Liver (tissue), 9 donors: ENCODE results near the gene BOLL. TPM values are rescaled to one million over a fixed set of nuclear protein-coding genes. Genes with fewer than 3 reads are reported as not detected.

Experiments used
- DNase-seq: peaks from one replicate; pipeline ENCODE4 v3.0.0-alpha.2; 2017; ENCODE audit warnings: low spot score
- H3K27ac ChIP-seq, 2 donors: one replicate each; pipeline ENCODE4 v1.7.0; 2013; ENCODE audit warnings: inconsistent platforms in 2 of 2, low read length in 2 of 2, control low read depth in 1 of 2, low read depth in 1 of 2, mild to moderate bottlenecking in 1 of 2
- H3K27me3 ChIP-seq, 4 donors: one replicate each; pipeline versions ENCODE4 v1.6.1 to v1.7.0; 2013; ENCODE audit warnings: low read length in 3 of 4, inconsistent platforms in 1 of 4, mild to moderate bottlenecking in 1 of 4, moderate library complexity in 1 of 4; ENCODE audit not compliant: control insufficient read depth in 4 of 4, insufficient read depth in 4 of 4
- H3K36me3 ChIP-seq, 4 donors: one replicate each; pipeline versions ENCODE4 v1.6.1 to v1.7.0; 2013; ENCODE audit warnings: low read length in 3 of 4, mild to moderate bottlenecking in 3 of 4, low read depth in 1 of 4, moderate library complexity in 1 of 4; ENCODE audit not compliant: control insufficient read depth in 4 of 4, insufficient read depth in 3 of 4
- H3K4me1 ChIP-seq, 4 donors: one replicate each; pipeline versions ENCODE4 v1.6.1 to v1.7.0; 2013; ENCODE audit warnings: low read length in 3 of 4, mild to moderate bottlenecking in 3 of 4, moderate library complexity in 1 of 4; ENCODE audit not compliant: control insufficient read depth in 4 of 4, insufficient read depth in 4 of 4
- H3K4me3 ChIP-seq, 3 donors: one replicate each; pipeline versions ENCODE4 v1.6.1 to v1.7.0; 2013; ENCODE audit warnings: low read length in 3 of 3, control low read depth in 1 of 3, low read depth in 1 of 3, mild to moderate bottlenecking in 1 of 3
- H3K9ac ChIP-seq, 2 donors: one replicate each; pipeline ENCODE4 v1.7.0; 2013; ENCODE audit warnings: low read length in 2 of 2, mild to moderate bottlenecking in 2 of 2, moderate library complexity in 2 of 2, control low read depth in 1 of 2, low read depth in 1 of 2
- H3K9me3 ChIP-seq, 4 donors: one replicate each; pipeline versions ENCODE4 v1.6.1 to v1.7.0; 2013; ENCODE audit warnings: low read length in 3 of 4; ENCODE audit not compliant: control insufficient read depth in 4 of 4
- EGR1 ChIP-seq, 2 donors: IDR thresholded peaks; 2 replicates each; pipeline ENCODE4 v1.6.1; 2016 to 2018; ENCODE audit warnings: antibody characterized with exemption in 2 of 2, low read depth in 2 of 2
- FOXA1 ChIP-seq: IDR thresholded peaks from 2 replicates; pipeline ENCODE4 v1.6.1; 2016; ENCODE audit warnings: antibody characterized with exemption
- FOXA2 ChIP-seq: IDR thresholded peaks from 2 replicates; pipeline ENCODE4 v1.6.1; 2016; ENCODE audit warnings: antibody characterized with exemption
- GABPA ChIP-seq, 2 donors: IDR thresholded peaks in 1 of 2; conservative IDR thresholded peaks in 1 of 2; 2 replicates each; pipeline ENCODE4 v1.6.1; 2016; ENCODE audit warnings: antibody characterized with exemption in 2 of 2, mild to moderate bottlenecking in 1 of 2, moderate library complexity in 1 of 2
- HNF4A ChIP-seq, 2 donors: conservative IDR thresholded peaks; 2 replicates each; pipeline ENCODE4 v1.6.1; 2016; ENCODE audit warnings: antibody characterized with exemption in 2 of 2, mild to moderate bottlenecking in 2 of 2
- HNF4G ChIP-seq: IDR thresholded peaks from 2 replicates; pipeline ENCODE4 v1.6.1; 2016; ENCODE audit warnings: antibody characterized with exemption
- JUND ChIP-seq, 2 donors: IDR thresholded peaks; 2 replicates each; pipeline ENCODE4 v1.6.1; 2016; ENCODE audit warnings: antibody characterized with exemption in 2 of 2
- NR2F2 ChIP-seq: IDR thresholded peaks from 2 replicates; pipeline ENCODE4 v1.6.1; 2016; ENCODE audit warnings: antibody characterized with exemption
- RAD21 ChIP-seq, 2 donors: IDR thresholded peaks; 2 replicates each; pipeline ENCODE4 v1.6.1; 2016; ENCODE audit warnings: antibody characterized with exemption in 2 of 2, mild to moderate bottlenecking in 2 of 2
- RXRA ChIP-seq, 2 donors: IDR thresholded peaks; 2 replicates each; pipeline ENCODE4 v1.6.1; 2017 to 2018; ENCODE audit warnings: antibody characterized with exemption in 2 of 2, mild to moderate bottlenecking in 1 of 2
- SP1 ChIP-seq: IDR thresholded peaks from 2 replicates; pipeline ENCODE4 v1.6.1; 2018; ENCODE audit warnings: antibody characterized with exemption, mild to moderate bottlenecking
- TAF1 ChIP-seq: conservative IDR thresholded peaks from 2 replicates; pipeline ENCODE4 v1.6.1; 2016; ENCODE audit warnings: antibody characterized with exemption, mild to moderate bottlenecking
- YY1 ChIP-seq: IDR thresholded peaks from 2 replicates; pipeline ENCODE4 v1.6.1; 2016; ENCODE audit warnings: antibody characterized with exemption, mild to moderate bottlenecking
- WGBS: extraction: QIAGEN DNeasy Blood & Tissue Kit; methylation state at CpG from one replicate; pipeline ENCODE4 v1.1.7; 2013; 5-methylcytosine and 5-hydroxymethylcytosine counted together
- polyA plus RNA-seq, 2 donors: library from polyadenylated mRNA; stranded (reverse) in 1 of 2; unstranded in 1 of 2; fragments of 200-250 nt in 1 of 2; fragments of >200 nt in 1 of 2; fragmentation: Nextera tagmentation in 1 of 2; extraction: Ambion mirVana in 1 of 2; gene quantifications; one replicate each; pipeline versions ENCODE4 v1.2.1 to v1.2.3, GENCODE V29; 2013 to 2015
- total RNA-seq, 2 donors: library from RNA; depleted of rRNA; stranded (reverse); fragments of >200 nt; gene quantifications; one replicate each; pipeline ENCODE4 v1.2.3, GENCODE V29; 2014
- TF ChIP-seq, protein P1 (sequence below): IDR thresholded peaks from 2 replicates; pipeline ENCODE4 v1.6.1; 2016; ENCODE audit warnings: antibody characterized with exemption
- TF ChIP-seq, protein P2 (sequence below): fragments of 150-350 bp; IDR thresholded peaks from 2 replicates; pipeline ENCODE4 v1.5.1; 2017; ENCODE audit warnings: improper control_type of control experiment, low read depth, low read length; ENCODE audit not compliant: missing input control
- TF ChIP-seq, protein P3 (sequence below): IDR thresholded peaks from 2 replicates; pipeline ENCODE4 v1.6.1; 2016; ENCODE audit warnings: antibody characterized with exemption
- TF ChIP-seq, protein P4 (sequence below): IDR thresholded peaks from 2 replicates; pipeline ENCODE4 v1.6.1; 2016; ENCODE audit warnings: antibody characterized with exemption
- TF ChIP-seq, protein P5 (sequence below): IDR thresholded peaks from 2 replicates; pipeline ENCODE4 v1.6.1; 2016; ENCODE audit warnings: antibody characterized with exemption, mild to moderate bottlenecking
- donor health status: healthy.
- donor health status: healthy.
- donor health status: healthy.
- donor health status: healthy.
- donor health status: healthy.

The BOLL gene
- total and polyA plus RNA-seq, 4 donors = not detected

DNA sequence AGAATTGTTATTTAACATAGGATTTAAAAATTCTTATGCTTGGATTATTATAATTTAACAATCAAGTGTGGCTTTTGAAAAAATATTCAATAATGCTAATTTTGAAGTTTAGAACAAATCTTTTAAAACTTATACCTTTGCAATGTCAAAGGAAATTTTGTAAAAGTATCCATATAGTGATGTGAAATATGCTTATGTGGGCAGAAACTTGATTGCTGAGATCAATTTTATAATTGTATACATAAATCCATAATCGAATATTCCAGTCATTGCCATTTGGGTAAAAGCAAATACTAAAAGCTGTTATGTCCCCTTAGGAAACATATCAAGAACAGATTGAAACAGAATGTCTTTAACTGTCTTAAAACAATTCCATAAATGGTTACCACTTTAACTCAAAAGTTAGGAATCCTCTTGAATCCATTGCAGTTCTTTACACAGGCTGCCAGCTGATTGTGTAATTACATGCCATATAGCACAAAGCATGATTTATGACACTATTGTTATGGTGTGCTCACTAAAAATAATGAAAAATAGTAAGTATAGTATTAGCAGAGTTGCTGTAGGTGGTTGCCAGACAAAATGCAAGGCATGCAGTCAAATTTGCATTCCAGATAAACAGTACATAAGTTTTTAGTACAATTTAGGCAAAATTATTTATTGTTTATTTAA lies 43.5 kb upstream of the BOLL start:
- Histone ChIP-seq H3K27me3 (peaks cover 0 to 4% (median 0%) of the 10 kb centered on the region in 4 donors), H3K36me3 (no peaks in the 10 kb centered on the region), H3K9ac (no peak overlapping the region), H3K4me1 (no peaks in the 10 kb centered on the region), H3K4me3 (no peak overlapping the region), H3K9me3 (no peaks in the 10 kb centered on the region), H3K27ac (no peak overlapping the region)
- WGBS = 49% methylated on average over 1 of the region's 1 CpG
- DNase-seq = no peak
- TF ChIP-seq TAF1 = no peak
- TF ChIP-seq FOXA2 = no peak
- TF ChIP-seq, protein P1, sequence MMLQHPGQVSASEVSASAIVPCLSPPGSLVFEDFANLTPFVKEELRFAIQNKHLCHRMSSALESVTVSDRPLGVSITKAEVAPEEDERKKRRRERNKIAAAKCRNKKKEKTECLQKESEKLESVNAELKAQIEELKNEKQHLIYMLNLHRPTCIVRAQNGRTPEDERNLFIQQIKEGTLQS = no peak
- no peak for TF ChIP-seq JUND (IDR thresholded peaks at IDR 0.05)
- no peak for TF ChIP-seq RXRA (IDR thresholded peaks at IDR 0.05)
- TF ChIP-seq, protein P2, sequence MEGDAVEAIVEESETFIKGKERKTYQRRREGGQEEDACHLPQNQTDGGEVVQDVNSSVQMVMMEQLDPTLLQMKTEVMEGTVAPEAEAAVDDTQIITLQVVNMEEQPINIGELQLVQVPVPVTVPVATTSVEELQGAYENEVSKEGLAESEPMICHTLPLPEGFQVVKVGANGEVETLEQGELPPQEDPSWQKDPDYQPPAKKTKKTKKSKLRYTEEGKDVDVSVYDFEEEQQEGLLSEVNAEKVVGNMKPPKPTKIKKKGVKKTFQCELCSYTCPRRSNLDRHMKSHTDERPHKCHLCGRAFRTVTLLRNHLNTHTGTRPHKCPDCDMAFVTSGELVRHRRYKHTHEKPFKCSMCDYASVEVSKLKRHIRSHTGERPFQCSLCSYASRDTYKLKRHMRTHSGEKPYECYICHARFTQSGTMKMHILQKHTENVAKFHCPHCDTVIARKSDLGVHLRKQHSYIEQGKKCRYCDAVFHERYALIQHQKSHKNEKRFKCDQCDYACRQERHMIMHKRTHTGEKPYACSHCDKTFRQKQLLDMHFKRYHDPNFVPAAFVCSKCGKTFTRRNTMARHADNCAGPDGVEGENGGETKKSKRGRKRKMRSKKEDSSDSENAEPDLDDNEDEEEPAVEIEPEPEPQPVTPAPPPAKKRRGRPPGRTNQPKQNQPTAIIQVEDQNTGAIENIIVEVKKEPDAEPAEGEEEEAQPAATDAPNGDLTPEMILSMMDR = no peak
- TF ChIP-seq YY1 = no peak
- TF ChIP-seq, protein P3, sequence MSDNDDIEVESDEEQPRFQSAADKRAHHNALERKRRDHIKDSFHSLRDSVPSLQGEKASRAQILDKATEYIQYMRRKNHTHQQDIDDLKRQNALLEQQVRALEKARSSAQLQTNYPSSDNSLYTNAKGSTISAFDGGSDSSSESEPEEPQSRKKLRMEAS = no peak
- TF ChIP-seq, protein P4, sequence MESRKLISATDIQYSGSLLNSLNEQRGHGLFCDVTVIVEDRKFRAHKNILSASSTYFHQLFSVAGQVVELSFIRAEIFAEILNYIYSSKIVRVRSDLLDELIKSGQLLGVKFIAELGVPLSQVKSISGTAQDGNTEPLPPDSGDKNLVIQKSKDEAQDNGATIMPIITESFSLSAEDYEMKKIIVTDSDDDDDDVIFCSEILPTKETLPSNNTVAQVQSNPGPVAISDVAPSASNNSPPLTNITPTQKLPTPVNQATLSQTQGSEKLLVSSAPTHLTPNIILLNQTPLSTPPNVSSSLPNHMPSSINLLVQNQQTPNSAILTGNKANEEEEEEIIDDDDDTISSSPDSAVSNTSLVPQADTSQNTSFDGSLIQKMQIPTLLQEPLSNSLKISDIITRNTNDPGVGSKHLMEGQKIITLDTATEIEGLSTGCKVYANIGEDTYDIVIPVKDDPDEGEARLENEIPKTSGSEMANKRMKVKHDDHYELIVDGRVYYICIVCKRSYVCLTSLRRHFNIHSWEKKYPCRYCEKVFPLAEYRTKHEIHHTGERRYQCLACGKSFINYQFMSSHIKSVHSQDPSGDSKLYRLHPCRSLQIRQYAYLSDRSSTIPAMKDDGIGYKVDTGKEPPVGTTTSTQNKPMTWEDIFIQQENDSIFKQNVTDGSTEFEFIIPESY = no peak
- no peak for TF ChIP-seq HNF4A (conservative IDR thresholded peaks at IDR 0.05)
- TF ChIP-seq RAD21 (IDR thresholded peaks at IDR 0.05) = no peak
- TF ChIP-seq SP1 = no peak
- TF ChIP-seq, protein P5, sequence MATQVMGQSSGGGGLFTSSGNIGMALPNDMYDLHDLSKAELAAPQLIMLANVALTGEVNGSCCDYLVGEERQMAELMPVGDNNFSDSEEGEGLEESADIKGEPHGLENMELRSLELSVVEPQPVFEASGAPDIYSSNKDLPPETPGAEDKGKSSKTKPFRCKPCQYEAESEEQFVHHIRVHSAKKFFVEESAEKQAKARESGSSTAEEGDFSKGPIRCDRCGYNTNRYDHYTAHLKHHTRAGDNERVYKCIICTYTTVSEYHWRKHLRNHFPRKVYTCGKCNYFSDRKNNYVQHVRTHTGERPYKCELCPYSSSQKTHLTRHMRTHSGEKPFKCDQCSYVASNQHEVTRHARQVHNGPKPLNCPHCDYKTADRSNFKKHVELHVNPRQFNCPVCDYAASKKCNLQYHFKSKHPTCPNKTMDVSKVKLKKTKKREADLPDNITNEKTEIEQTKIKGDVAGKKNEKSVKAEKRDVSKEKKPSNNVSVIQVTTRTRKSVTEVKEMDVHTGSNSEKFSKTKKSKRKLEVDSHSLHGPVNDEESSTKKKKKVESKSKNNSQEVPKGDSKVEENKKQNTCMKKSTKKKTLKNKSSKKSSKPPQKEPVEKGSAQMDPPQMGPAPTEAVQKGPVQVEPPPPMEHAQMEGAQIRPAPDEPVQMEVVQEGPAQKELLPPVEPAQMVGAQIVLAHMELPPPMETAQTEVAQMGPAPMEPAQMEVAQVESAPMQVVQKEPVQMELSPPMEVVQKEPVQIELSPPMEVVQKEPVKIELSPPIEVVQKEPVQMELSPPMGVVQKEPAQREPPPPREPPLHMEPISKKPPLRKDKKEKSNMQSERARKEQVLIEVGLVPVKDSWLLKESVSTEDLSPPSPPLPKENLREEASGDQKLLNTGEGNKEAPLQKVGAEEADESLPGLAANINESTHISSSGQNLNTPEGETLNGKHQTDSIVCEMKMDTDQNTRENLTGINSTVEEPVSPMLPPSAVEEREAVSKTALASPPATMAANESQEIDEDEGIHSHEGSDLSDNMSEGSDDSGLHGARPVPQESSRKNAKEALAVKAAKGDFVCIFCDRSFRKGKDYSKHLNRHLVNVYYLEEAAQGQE = no peak
- no peak for TF ChIP-seq FOXA1
- TF ChIP-seq EGR1 (IDR thresholded peaks at IDR 0.05; ENCODE audit: low read depth in 2 of 2) = no peak
- TF ChIP-seq NR2F2 = no peak
- no peak for TF ChIP-seq HNF4G
- no peak for TF ChIP-seq GABPA (IDR thresholded peaks at IDR 0.05 in 1 of 2, conservative IDR thresholded peaks at IDR 0.05 in 1 of 2)
